ENCODE measurements around the gene ABCC11.

DNA sequence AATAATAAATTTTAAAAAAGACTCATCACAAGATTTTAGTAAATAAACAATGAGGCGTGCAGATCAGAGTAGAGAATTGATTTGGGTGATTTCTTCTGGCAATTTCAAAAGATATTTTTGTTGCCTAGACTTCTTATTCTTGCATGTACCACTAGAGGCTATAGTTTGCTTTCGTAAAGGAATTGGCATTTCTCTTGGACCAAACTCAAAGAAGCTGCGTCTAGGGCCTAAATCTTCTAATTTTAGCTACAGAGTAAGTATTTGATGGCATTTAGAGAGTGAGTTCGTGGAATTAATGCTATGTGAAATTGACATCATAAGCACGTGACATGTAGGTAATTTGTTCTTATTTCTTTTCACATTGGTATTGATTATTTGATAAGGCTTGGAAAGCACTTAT is 24.4 kb upstream of the ABCC11 start:
- no peak for TF ChIP-seq EZH2 (IDR thresholded peaks at IDR 0.05; ENCODE audit: borderline replicate concordance, insufficient read depth, low read depth, low read length, poor library complexity, severe bottlenecking)
- TF ChIP-seq, protein P1, sequence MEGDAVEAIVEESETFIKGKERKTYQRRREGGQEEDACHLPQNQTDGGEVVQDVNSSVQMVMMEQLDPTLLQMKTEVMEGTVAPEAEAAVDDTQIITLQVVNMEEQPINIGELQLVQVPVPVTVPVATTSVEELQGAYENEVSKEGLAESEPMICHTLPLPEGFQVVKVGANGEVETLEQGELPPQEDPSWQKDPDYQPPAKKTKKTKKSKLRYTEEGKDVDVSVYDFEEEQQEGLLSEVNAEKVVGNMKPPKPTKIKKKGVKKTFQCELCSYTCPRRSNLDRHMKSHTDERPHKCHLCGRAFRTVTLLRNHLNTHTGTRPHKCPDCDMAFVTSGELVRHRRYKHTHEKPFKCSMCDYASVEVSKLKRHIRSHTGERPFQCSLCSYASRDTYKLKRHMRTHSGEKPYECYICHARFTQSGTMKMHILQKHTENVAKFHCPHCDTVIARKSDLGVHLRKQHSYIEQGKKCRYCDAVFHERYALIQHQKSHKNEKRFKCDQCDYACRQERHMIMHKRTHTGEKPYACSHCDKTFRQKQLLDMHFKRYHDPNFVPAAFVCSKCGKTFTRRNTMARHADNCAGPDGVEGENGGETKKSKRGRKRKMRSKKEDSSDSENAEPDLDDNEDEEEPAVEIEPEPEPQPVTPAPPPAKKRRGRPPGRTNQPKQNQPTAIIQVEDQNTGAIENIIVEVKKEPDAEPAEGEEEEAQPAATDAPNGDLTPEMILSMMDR (IDR thresholded peaks at IDR 0.05): no peak
